GM10266 (cell line): ENCODE measurements around the gene GTF2A1.
"Not testable (repeated sequence)": the region's sequence is repeated elsewhere in the genome, so short reads cannot be mapped to it uniquely, and the experiment has no call there.

Experiments used
- DNase-seq: peaks from one replicate; pipeline ENCODE4 v3.0.0; 2012; ENCODE audit errors: extremely low spot score
- TF ChIP-seq, protein P1 (sequence below): IDR thresholded peaks from 2 replicates; pipeline ENCODE4 v1.5.1; 2012; ENCODE audit warnings: mild to moderate bottlenecking, low read depth; ENCODE audit not compliant: control insufficient read depth, insufficient read depth; ENCODE audit errors: missing control alignments

The GTF2A1 gene

DNA sequence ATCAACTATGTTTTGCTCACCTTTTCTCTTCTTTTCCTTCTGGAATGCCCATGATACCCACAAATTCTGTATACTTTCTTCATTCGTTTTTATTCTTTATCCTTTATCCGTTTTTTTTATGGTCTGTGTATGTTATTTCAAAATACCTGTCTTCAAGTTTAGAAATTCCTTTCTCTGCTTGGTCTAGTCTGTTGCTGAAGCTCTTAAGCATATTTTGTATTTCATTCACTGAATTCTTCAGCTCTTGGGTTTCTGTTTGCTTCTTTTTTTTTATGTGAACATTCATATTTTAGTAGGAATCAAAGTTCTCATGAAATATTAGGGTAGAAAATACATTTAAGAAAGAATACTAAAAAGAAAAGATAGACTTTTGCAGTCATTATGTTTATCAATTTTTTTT is 22.7 kb upstream of the GTF2A1 start:
- TF ChIP-seq, protein P1, sequence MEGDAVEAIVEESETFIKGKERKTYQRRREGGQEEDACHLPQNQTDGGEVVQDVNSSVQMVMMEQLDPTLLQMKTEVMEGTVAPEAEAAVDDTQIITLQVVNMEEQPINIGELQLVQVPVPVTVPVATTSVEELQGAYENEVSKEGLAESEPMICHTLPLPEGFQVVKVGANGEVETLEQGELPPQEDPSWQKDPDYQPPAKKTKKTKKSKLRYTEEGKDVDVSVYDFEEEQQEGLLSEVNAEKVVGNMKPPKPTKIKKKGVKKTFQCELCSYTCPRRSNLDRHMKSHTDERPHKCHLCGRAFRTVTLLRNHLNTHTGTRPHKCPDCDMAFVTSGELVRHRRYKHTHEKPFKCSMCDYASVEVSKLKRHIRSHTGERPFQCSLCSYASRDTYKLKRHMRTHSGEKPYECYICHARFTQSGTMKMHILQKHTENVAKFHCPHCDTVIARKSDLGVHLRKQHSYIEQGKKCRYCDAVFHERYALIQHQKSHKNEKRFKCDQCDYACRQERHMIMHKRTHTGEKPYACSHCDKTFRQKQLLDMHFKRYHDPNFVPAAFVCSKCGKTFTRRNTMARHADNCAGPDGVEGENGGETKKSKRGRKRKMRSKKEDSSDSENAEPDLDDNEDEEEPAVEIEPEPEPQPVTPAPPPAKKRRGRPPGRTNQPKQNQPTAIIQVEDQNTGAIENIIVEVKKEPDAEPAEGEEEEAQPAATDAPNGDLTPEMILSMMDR, result no peak
- DNase-seq, result no peak

DNA sequence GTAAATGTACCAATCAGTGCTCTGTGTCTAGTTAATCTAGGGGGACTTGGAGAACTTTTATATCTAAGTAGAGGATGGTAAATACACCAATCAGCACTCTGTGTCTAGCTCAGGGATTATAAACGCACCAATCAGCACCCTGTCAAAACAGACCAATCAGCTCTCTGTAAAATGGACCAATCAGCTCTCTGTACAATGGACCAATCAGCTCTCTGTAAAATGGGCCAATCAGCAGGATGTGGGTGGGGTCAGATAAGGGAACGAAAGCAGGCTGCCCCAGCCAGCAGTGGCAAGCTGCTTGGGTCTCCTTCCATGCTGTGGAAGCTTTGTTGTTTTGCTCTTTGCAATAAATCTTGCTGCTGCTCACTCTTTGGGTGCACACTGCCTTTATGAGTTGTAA is 16.1 kb upstream of the GTF2A1 start:
- DNase-seq, result not testable (repeated sequence)

DNA sequence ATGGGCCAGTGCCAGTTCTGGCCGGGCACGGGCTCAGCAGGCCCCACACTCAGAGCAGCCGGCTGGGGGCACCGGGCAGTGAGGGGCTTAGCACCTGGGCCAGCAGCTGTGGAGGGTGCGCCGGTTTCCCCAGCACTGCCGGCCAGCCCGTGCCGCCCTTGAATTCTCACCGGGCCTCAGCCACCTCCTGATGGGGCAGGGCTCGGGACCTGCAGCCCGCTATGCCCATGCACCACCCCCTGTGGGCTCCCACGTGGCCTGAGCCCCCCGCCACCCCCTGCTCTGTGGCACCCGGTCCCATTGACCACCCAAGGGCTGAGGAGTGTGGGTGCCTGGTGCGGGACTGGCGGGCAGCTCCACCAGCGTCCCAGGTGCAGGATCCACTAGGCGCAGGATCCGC is 15.4 kb upstream of the GTF2A1 start:
- no peak for DNase-seq
- TF ChIP-seq, protein P1, result no peak

DNA sequence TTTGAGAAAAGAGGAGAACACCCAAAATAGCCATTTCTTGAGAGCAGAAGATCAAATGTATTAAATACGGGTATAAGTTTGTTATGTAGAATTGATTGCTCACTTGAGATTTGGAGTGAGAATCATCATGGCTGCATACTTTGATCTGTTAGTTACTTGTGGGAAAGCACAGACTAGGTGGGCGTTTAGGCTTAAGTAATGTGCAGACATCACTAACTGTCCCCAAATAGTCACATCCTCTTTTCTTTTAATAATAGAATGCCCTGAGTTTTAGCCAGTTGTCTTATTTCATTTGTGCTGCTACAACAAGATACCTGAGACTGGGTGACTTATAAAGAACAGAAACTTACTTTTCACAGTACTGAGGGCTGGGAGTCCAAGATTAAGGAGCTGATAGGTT is 14.3 kb upstream of the GTF2A1 start:
- peak; percentile 78 for DNase-seq
- TF ChIP-seq, protein P1, result no peak

DNA sequence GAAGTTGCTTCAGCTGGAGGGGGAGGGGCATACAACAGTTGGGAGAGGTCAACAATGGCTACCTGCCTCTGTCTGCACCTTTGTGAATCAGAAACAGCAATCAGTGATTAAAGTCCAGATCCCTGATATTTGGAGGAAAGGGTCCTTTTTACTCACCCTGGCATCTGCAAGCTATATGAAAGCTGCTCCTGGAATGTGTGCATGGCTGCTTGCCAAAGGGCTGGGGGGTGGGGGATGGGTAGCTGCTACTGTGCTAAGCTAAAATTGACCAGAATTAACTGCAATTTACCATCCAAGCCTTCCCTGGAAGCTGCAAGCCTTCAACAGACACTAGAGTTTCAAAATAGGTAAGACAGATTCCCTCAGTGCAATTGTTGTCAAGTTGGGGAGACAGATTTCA is 13.5 kb upstream of the GTF2A1 start:
- no peak for DNase-seq
- TF ChIP-seq, protein P1, result no peak

DNA sequence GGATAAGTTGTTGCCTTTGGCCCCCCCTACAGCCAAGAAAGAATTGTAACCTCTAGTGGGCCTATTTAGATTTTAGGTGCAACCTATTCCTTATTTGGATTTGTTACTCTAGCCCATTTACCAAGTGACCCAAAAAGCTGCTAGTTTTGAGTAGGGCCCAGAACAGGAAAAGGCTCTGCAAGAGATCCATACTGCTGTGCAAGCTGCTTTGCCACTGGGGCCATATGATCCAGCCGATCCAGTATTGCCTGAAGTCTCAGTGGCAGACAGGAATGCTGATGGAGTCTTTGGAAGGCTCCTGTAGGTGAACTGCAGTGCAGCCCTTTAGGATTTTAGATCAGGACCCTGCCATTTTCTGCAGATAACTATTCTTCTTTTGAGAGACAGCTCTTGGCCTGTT is 12.9 kb upstream of the GTF2A1 start:
- DNase-seq, result no peak

DNA sequence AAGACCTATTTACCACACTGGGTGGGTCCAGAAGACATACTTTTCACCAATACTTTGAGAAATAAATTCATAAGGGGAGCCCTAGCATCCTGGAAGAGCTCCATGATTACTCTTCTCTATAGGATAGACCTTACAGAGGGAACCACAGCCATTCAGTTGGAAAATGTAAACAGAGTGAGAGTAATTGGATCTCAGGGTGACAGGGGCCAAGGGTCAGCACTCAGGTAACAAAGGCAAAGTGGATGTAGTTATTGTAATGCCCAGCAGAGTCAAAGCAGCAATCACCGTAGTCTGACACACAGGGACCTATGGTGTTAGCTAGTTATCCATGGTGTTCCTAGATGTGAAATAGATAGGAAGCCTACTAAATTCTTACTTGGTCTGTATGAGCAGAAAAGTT is 10.8 kb upstream of the GTF2A1 start:
- no peak for DNase-seq
- TF ChIP-seq, protein P1, result no peak

More for the DNA sequence above, 12.9 kb upstream of the GTF2A1 start:
- TF ChIP-seq, protein P1, result no peak

DNA sequence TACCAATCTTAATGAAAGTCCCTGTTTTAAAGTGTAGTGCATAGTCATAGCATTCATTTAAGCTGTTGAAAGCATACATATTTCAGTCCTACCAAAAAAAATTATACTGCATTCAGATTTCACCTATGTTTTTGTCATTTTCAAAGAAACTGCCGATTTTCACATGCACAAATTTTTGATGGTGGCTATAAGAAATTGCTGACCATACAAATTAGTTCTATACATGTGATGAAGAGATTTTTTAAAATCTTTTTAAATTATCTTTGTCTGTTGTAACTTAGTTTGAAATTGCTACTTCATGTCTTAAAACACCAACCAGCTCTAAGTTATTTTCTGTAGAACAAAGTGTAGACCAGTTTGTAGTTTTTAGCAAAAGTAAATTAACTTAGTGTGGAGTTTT is 3.5 kb upstream of the GTF2A1 start:
- TF ChIP-seq, protein P1, result no peak

DNA sequence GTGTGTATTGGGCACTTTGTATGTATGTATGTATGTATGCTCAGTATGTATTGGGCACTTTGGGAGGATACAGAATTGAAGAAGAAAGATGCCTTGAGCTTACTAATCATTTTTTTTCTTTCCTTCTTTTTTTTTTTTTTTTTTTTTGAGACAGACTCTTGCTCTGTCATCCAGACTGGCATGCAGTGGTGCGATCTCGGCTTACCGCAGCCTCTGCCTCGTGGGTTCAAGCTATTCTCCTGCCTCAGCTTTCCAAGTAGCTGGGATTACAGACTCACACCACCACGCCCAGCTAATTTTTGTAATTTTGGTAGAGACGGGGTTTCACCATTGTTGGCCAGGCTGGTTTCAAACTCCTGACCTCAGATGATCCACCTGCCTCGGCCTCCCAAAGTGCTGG is 3.0 kb upstream of the GTF2A1 start:
- DNase-seq, result not testable (repeated sequence)

More for the DNA sequence above, 3.5 kb upstream of the GTF2A1 start:
- DNase-seq, result no peak
